Upper lobe of right lung (tissue), 1 donor: ENCODE measurements around the gene EFCAB13. TPM values are rescaled to one million over a fixed set of nuclear protein-coding genes. Genes with fewer than 3 reads are reported as not detected.

ENCODE experiments used
- ATAC-seq: fragments of 200-7000 bp; cut with Tn5 transposase; one replicate; pipeline ENCODE4 v1.9.1; 2020; ENCODE audit warnings: mild to moderate bottlenecking, moderate library complexity
- DNase-seq: peaks from one replicate; pipeline ENCODE4 v3.0.0-alpha.2; 2020
- H3K27ac ChIP-seq: fragments of 200-600 bp; one replicate; pipeline ENCODE4 v1.8.0; 2022
- H3K27me3 ChIP-seq: fragments of 200-600 bp; one replicate; pipeline ENCODE4 v1.8.0; 2022; ENCODE audit warnings: mild to moderate bottlenecking
- H3K36me3 ChIP-seq: fragments of 200-600 bp; one replicate; pipeline ENCODE4 v1.8.0; 2022
- H3K4me1 ChIP-seq: fragments of 200-600 bp; one replicate; pipeline ENCODE4 v1.8.0; 2022
- H3K4me3 ChIP-seq: fragments of 200-600 bp; one replicate; pipeline ENCODE4 v1.8.0; 2022; ENCODE audit warnings: mild to moderate bottlenecking
- H3K9me3 ChIP-seq: fragments of 200-600 bp; one replicate; pipeline ENCODE4 v1.8.0; 2022
- intact Hi-C: fragments of 100-400 bp; cut with DNase I; formaldehyde crosslinking; loops from one replicate; pipeline ENCODE4 v1.11.0; 2022
- total RNA-seq: library from RNA; stranded (reverse); fragmentation: NEBNext Ultra II Directional; extraction: Animal tissue kit (Norgen Biotek cat#: 25700); gene quantifications from one replicate; pipeline ENCODE4 v1.2.1, GENCODE V29; 2021
- TF ChIP-seq, protein P1 (sequence below): fragments of 200-600 bp; IDR thresholded peaks from one replicate; pipeline ENCODE4 v1.8.0; 2022; ENCODE audit warnings: antibody characterized with exemption
- donor health status: DM: no; HTN: yes; CAD: no; lungs with severe emphysema.

EFCAB13 gene
- total RNA-seq, 1 donor from 2014 or later, result 11.8 TPM

DNA sequence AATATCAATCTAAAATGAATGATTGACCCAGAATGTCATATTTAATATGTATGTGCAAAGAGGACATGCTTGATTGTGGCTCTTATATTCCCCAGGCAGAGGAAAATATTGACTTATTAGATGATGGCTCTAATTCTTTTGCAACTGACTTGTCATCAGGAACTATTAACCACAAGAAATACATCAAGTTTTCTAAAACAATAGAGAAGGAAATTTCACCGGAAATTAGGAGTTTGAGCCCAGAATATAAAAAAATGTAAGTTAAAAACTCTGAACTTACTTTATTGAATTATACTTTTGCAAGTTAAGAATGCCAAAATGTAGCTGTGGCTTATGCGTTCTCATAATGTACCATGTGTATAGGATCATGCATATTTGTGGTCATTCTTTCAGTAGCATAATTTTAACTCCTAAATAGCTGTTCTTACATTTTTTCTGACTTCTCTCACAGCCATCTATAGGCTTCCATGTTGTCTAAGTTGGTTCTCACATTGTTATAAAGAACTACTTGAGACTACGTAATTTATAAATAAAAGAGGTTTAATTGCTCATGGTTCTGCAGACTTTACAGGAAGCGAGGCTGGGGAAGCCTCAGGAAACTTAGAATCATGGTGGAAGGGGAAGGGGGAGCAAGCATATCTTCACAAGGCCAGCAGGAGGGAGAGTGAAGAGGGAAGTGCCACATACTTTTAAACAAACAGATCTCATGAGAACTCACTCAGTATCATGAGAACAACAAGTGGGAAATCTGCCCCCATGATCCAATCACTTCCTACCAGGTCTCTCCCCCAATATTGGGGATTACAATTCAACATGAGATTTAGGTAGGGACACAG, 11.6 kb downstream of the EFCAB13 start:
- ATAC-seq, result no peak
- no peaks in the 10 kb centered on the region for H3K27me3 ChIP-seq
- H3K4me1 ChIP-seq, result no peaks in the 10 kb centered on the region
- H3K27ac ChIP-seq, result no peak overlapping the region
- H3K9me3 ChIP-seq, result no peaks in the 10 kb centered on the region
- DNase-seq, result no peak
- peaks cover 27% of the 10 kb centered on the region for H3K36me3 ChIP-seq
- intact Hi-C loops, result no loop called here
- TF ChIP-seq, protein P1, sequence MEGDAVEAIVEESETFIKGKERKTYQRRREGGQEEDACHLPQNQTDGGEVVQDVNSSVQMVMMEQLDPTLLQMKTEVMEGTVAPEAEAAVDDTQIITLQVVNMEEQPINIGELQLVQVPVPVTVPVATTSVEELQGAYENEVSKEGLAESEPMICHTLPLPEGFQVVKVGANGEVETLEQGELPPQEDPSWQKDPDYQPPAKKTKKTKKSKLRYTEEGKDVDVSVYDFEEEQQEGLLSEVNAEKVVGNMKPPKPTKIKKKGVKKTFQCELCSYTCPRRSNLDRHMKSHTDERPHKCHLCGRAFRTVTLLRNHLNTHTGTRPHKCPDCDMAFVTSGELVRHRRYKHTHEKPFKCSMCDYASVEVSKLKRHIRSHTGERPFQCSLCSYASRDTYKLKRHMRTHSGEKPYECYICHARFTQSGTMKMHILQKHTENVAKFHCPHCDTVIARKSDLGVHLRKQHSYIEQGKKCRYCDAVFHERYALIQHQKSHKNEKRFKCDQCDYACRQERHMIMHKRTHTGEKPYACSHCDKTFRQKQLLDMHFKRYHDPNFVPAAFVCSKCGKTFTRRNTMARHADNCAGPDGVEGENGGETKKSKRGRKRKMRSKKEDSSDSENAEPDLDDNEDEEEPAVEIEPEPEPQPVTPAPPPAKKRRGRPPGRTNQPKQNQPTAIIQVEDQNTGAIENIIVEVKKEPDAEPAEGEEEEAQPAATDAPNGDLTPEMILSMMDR, result no peak
- H3K4me3 ChIP-seq, result no peak overlapping the region

DNA sequence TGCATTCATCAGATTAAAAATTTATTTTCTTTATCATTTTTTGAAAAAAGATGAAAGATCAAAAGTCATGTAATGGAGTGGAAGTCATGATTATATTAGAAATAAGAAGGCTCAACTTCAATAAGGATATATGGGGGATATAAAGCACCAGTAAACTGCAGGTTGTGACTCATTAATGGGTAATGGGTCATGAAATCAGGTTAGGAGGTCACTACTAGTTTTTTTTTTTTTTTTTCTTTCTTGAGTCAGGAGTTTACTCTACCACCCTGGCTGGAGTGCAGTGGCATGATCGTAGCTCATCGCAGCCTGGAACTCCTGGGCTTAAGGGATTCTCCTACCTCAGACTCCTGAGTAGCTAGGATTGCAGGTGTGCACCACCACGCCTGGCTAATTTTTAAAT, 14.3 kb downstream of the EFCAB13 start:
- Histone ChIP-seq H3K9me3 (no peaks in the 10 kb centered on the region), H3K27me3 (no peaks in the 10 kb centered on the region), H3K36me3 (peaks cover 24% of the 10 kb centered on the region), H3K27ac (no peak overlapping the region), H3K4me3 (no peak overlapping the region), H3K4me1 (no peaks in the 10 kb centered on the region)
- ATAC-seq, result no peak
- DNase-seq, result no peak
- intact Hi-C loops, result no loop called here
- TF ChIP-seq, protein P1, result no peak

DNA sequence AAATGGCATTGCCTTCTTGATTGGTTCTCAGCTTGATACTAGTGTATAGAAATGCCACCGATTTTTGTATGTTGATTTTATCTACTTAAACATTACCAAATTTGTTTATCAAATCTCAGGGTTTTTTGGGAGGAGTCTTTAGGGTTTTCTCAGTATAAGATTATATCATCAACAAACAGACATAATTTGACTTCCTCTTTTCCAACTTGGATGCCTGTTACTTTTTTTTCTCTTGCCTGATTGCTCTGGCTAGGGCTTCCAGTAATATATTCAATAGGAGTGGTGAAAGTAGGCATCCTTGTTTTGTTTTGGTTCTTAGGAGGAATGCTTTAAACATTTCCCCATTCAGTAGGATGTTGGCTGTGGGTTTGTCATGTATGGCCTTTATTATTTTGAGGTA, 29.1 kb downstream of the EFCAB13 start:
- DNase-seq (no peak), ATAC-seq (no peak)
- intact Hi-C loops, result no loop called here
- Histone ChIP-seq H3K27me3 (no peaks in the 10 kb centered on the region), H3K4me1 (no peaks in the 10 kb centered on the region), H3K36me3 (no peaks in the 10 kb centered on the region), H3K9me3 (no peaks in the 10 kb centered on the region), H3K4me3 (no peak overlapping the region), H3K27ac (no peak overlapping the region)
- TF ChIP-seq, protein P1, result no peak

DNA sequence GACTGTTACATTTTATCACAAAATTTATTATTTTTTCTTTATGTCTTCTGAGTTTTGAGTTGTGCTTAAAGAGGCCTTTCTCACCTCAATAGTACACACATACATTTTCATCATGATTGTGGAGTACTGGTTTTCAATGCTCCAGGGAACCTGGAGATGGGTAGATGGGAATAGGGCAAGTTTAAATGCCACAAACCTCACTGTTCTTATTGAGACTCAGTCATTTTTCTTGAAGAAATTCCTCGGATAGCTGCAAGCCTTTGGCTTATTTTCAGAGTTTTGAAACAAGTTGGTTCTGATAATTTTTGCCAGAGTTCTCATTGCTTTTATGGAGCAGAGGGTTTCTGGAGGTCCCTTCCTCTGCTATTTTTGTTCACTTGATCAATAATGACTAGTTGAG, 34.9 kb downstream of the EFCAB13 start:
- Histone ChIP-seq H3K36me3 (no peaks in the 10 kb centered on the region), H3K27ac (no peak overlapping the region), H3K27me3 (no peaks in the 10 kb centered on the region), H3K4me3 (no peak overlapping the region), H3K4me1 (no peaks in the 10 kb centered on the region), H3K9me3 (no peaks in the 10 kb centered on the region)
- ATAC-seq (no peak), DNase-seq (no peak)
- TF ChIP-seq, protein P1, result no peak
- intact Hi-C loops, result no loop called here

DNA sequence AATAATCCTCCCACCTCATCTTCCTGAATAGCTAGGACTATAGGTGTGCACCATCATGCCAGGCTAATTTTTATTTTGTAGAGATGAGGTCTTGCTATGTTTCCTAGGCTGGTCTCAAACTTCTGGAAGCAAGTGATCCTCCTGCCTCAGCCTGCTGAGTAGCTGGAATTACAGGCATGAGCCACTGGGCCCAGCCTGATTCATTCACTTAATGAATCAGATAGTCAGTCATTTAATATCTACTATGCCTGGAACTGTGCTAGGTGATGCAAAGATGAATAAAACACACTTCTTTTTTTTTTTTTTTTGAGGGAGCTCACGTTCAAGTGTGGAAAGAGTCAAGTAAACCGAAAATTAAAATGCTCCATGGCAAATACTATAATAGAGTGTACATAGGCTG, 39.4 kb downstream of the EFCAB13 start:
- H3K4me1 ChIP-seq, result no peaks in the 10 kb centered on the region
- no peak overlapping the region for H3K27ac ChIP-seq
- H3K36me3 ChIP-seq, result no peaks in the 10 kb centered on the region
- DNase-seq, result no peak
- H3K9me3 ChIP-seq, result no peaks in the 10 kb centered on the region
- TF ChIP-seq, protein P1, result no peak
- no peak overlapping the region for H3K4me3 ChIP-seq
- no peak for ATAC-seq
- no peaks in the 10 kb centered on the region for H3K27me3 ChIP-seq
- intact Hi-C loops, result no loop called here

DNA sequence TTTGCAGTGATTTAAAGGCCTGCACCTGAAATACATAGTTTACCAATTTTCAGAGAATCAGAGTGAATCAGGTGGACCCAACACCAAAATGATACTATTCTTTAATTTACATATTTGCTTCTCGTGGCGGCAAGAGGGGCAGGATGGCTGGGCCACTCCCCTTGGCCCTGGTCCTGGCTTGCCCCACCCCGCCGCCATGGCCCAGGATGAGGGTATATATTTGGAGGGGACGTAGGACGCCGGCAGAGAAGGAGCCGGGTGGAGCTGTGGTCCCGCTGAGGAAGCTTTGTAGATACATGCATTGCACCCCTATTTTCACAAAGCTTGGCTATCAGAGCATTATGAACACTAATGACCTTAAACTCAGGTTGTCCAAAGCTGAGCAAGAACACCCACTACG, 43.5 kb downstream of the EFCAB13 start:
- Histone ChIP-seq H3K27me3 (no peaks in the 10 kb centered on the region), H3K9me3 (peaks cover 2% of the 10 kb centered on the region), H3K27ac (no peak overlapping the region), H3K36me3 (no peaks in the 10 kb centered on the region), H3K4me1 (no peaks in the 10 kb centered on the region), H3K4me3 (no peak overlapping the region)
- ATAC-seq (no peak), DNase-seq (no peak)
- intact Hi-C loops, result no loop called here
- TF ChIP-seq, protein P1, result no peak
